Measurements from ENCODE around the gene AUTS2. TPM values are rescaled to one million over a fixed set of nuclear protein-coding genes. Genes with fewer than 3 reads are reported as not detected.

The AUTS2 gene
- total RNA-seq, result 56.0 TPM
- long read RNA-seq, partial matches to known transcripts, result 43 of 60 reads
- long read RNA-seq, other reads (novel, unspliced or antisense), result 15 of 60 reads

DNA sequence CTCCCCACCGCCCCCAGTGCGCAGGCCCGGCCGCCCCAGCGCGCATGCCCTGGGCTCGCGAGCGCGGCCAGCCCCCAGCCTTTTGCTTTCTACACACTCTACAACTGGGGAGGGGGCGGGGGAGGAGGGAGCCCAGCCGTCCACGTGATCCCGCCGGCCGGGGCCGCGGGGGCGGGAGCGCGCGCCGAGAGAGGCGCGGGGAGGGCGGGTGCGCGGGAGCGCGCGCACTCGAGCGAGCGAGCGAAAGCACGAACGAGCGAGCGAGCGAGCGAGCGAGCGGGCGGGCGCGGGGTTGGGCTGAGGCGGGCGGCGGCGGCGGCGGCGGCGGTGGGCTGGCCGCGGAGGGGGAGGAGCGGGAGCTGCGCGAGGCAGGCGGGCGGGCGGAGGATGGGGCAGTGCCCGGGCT lies at the start of gene AUTS2:
Gene AUTS2, plus strand, starts transcription at position 395 of the 406 bp plus-strand sequence. CDS start 1,179 bp downstream, outside the sequence.
- peak; percentile 92 for DNase-seq
- TF ChIP-seq, protein P1, sequence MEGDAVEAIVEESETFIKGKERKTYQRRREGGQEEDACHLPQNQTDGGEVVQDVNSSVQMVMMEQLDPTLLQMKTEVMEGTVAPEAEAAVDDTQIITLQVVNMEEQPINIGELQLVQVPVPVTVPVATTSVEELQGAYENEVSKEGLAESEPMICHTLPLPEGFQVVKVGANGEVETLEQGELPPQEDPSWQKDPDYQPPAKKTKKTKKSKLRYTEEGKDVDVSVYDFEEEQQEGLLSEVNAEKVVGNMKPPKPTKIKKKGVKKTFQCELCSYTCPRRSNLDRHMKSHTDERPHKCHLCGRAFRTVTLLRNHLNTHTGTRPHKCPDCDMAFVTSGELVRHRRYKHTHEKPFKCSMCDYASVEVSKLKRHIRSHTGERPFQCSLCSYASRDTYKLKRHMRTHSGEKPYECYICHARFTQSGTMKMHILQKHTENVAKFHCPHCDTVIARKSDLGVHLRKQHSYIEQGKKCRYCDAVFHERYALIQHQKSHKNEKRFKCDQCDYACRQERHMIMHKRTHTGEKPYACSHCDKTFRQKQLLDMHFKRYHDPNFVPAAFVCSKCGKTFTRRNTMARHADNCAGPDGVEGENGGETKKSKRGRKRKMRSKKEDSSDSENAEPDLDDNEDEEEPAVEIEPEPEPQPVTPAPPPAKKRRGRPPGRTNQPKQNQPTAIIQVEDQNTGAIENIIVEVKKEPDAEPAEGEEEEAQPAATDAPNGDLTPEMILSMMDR (IDR thresholded peaks at IDR 0.05), result no peak
- H3K27ac ChIP-seq, result peak within 1 kb of the TSS; percentile 78
- peaks cover 7% of the 10 kb centered on the region for H3K4me1 ChIP-seq
- H3K9me3 ChIP-seq, result no peaks in the 10 kb centered on the region
- peak; percentile 91 for ATAC-seq
- H3K27me3 ChIP-seq, result no peaks in the 10 kb centered on the region
- no peaks in the 10 kb centered on the region for H3K36me3 ChIP-seq
- H3K4me3 ChIP-seq, result peak within 1 kb of the TSS; percentile 70
- intact Hi-C loops (cut with DNase I), result no loop called here

DNA sequence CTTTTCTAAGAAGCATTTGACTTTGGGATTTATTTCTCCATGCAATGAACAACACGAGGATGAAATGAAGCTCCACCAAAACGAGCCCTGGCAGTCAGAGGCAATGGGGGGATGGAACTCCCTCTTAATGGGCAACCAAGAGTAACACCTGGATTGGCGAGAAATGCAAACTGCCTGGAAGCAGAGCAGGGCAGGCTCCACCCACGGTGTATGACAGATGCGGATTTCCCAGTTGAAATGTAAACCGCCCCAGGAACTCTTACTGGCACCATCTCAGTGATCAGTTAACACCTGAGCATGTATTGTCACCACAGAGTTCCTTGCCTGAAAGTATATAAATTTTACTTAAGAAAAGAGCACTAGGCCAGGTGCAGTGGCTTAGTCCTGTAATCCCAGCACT lies 47.3 kb upstream of the AUTS2 start:
- DNase-seq, result no peak
- no peak overlapping the region for H3K27ac ChIP-seq
- intact Hi-C loops (cut with DNase I), result no loop called here
- no peaks in the 10 kb centered on the region for H3K9me3 ChIP-seq
- H3K4me3 ChIP-seq, result no peak overlapping the region
- TF ChIP-seq, protein P1 (IDR thresholded peaks at IDR 0.05), result no peak
- H3K4me1 ChIP-seq, result no peaks in the 10 kb centered on the region
- H3K36me3 ChIP-seq, result no peaks in the 10 kb centered on the region
- no peak for ATAC-seq
- H3K27me3 ChIP-seq, result no peaks in the 10 kb centered on the region

DNA sequence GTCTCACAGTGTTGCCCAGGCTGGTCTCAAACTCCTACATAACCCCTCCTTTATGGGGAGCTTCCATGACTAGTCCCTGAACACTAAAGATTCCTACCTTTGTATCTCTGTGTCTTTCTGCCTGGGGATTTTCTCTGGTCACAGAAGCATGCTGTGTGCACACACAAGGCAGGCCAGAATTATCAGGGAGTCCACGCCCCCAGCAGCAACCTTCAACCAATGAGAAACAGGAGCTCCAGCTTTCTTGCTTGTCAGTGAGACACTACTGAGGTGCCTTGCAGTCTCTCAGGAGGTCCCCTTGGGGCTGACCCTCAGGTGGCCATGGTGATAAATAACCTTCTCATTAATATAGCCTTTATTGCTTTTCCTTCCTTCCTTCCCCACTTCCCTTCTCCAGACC lies 45.1 kb upstream of the AUTS2 start:
- intact Hi-C loops (cut with DNase I), result no loop called here
- no peaks in the 10 kb centered on the region for H3K27me3 ChIP-seq
- TF ChIP-seq, protein P1 (IDR thresholded peaks at IDR 0.05), result no peak
- no peaks in the 10 kb centered on the region for H3K36me3 ChIP-seq
- H3K9me3 ChIP-seq, result no peaks in the 10 kb centered on the region
- H3K4me3 ChIP-seq, result no peak overlapping the region
- ATAC-seq (no peak), DNase-seq (no peak)
- H3K4me1 ChIP-seq, result no peaks in the 10 kb centered on the region
- no peak overlapping the region for H3K27ac ChIP-seq

DNA sequence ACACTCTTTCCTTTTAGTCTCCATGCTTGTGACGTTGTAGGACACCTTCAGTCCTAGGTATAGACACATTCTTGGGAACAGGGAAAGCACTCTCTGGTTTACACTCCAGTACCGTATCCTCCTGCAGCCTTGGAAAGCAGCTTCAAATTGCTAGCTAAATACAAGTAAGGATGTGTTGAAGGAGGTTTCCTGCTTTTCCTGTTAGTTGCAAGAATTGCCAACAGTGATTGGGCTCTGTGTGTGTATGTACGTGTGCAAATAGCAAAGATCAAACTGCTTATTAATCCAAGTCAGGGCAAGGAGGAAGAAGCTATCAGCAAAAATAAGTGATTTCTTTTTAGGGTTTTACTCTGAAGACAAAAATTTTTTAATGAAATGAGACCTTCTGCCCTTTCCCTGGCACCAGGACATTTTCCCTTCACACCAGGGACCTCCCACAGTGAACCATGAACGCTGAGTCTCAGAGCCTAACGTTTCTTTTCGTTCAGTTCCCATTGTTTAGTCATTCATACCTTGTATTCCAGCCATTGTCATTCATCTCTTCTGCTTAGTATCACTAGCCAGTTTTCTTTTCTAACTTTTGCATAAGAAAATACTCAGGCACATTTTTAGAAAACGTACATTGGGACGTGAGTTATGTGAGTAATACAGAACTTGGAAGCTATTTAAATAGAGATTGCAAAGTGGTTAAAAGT lies 36.9 kb upstream of the AUTS2 start:
- TF ChIP-seq, protein P1 (IDR thresholded peaks at IDR 0.05), result no peak
- ATAC-seq (no peak), DNase-seq (no peak)
- H3K9me3 ChIP-seq, result no peaks in the 10 kb centered on the region
- no peaks in the 10 kb centered on the region for H3K27me3 ChIP-seq
- no peak overlapping the region for H3K27ac ChIP-seq
- intact Hi-C loops (cut with DNase I), result no loop called here
- H3K36me3 ChIP-seq, result no peaks in the 10 kb centered on the region
- H3K4me3 ChIP-seq, result no peak overlapping the region
- peaks cover 6% of the 10 kb centered on the region for H3K4me1 ChIP-seq

DNA sequence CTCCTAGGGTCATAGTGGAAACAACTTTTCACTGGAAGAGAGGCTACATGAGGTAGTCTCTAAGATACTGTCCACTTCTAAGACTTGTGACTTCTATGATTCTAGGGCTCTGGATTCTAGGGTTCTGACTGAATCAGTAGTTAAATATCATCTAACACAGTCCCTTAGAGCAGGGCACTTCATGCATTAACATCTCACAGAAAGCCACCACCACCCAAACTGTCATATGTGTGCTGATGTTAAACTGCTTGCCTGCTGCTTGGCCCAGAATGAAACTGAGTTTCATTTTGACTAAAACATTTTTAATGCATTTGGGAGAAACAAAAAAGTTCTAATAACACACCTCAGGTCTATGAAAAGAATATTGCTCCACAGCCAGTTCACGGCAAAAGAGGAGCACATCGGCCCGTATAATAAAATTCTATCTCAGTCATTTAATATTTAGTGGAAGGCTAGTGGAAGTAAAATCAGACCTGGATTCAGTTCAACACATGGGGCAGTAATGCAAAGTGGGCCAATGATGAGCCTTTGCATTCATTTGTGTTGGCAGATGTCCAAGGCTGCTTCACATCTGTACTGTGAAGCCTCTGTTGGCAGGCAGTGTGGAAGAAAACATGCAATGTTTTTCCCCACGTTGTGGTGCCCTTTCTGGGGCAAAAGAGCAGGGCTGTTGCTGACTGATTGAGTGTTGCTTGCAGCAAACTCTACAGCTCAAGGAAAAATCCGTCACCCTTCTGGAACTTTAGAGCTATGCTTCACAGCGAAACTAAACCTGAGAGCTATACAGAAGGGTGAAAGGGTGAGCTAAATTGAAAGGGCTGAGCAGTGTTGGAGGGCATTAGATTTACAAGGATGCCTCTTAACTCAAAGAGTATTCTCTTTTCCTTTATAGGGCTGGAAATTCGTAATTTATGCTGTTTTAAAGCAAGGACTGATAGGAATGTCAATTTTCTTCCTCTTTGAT lies 33.5 kb upstream of the AUTS2 start:
- H3K4me1 ChIP-seq, result peaks cover 6% of the 10 kb centered on the region
- H3K4me3 ChIP-seq, result no peak overlapping the region
- TF ChIP-seq, protein P1 (IDR thresholded peaks at IDR 0.05), result no peak
- no peak for DNase-seq
- no peak overlapping the region for H3K27ac ChIP-seq
- intact Hi-C loops (cut with DNase I), result no loop called here
- no peaks in the 10 kb centered on the region for H3K27me3 ChIP-seq
- no peaks in the 10 kb centered on the region for H3K36me3 ChIP-seq
- no peak for ATAC-seq
- no peaks in the 10 kb centered on the region for H3K9me3 ChIP-seq
